GM19438 (cell line): Measurements from ENCODE around the gene GATAD2B.
"Not testable (repeated sequence)": the region's sequence is repeated elsewhere in the genome, so short reads cannot be mapped to it uniquely, and the experiment has no call there.

ENCODE experiments used
- ATAC-seq: cut with Tn5 transposase; IDR thresholded peaks from one replicate; pipeline ENCODE4 v1.9.1; 2021; ENCODE audit warnings: low read depth; ENCODE audit not compliant: unreplicated experiment

Gene GATAD2B

DNA sequence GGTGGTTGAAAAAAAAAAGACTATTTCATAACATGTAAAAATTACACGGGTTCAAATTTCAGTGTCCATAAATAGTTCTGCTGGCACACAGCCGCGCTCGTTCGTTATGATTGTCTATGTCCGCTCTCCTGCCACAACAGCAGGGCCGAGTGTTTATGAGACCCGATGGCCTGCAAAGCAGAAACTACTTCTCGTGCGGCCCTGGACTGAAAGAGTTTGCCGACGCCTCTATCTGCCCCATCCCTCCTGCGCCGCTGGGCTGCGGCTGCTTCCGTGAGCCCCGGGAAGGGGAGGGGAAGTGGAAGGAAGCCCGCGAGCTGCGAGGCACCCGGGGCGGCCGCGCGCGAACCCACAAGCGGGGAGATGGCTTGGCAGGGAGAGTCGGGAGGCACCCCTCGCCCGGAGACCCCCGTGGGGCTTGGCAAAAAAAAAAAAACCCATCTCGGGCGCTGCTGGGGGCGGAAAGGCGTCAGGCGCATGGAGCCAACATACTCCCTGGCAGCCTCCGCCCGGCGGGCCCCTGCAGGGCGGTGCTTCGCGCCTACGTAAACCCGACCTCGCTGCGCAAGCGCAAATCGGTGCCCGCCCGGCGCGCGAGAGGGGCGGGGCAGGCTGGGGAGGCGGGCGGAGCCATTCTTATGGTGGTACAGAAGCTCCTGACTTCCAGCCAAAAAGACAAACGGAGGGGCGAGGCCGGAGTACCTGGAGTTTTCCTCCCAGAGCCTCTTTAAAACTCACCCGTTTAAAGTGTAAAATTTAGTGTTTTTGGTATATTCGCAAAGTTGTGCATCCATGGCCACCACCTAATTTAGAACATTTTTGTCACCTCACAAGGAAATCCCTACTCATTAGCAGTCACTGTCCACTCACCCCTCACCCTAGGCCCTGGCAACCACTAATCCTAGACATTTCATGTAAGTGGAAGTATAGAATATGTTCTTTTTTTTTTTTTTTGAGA is 139.3 kb downstream of the GATAD2B start:
- peak; percentile 79 for ATAC-seq

DNA sequence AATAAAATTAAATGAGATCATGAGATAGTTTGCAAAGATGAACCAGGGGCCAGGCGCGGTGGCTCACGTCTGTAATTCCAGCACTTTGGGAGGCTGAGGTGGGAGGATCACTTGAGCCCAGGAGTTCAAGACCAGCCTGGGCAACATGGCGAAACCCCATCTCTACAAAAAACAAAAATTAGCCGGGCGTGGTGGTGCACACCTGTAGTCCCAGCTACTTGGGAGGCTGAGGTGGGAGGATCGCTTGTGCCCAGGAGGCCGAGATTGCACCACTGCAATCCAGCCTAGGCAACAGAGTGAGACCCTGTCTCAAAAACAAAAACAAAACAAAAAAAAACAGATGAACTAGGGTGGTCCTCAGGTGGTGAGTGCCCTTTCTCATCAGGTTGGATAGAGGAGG is 140.1 kb downstream of the GATAD2B start:
- ATAC-seq = not testable (repeated sequence)

DNA sequence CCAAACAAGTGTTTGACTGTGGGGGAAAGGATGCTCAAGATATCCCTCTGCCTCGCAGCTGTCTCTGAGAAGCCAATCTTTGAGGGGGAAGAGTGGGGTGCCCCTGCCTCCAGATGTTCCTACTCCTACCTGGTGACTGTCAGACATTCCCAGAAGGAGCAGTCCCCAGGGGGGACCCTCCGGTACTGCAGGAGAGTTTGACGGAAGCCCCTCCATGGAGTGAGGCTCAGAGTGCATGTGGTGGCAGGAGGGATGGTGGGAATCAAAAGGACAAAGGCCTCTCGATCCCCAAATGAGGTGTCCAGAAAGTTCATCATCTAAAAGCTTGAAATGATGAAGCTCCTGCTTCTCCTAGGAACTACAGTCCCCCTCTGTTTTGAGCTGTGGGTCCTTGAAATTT is 142.2 kb downstream of the GATAD2B start:
- no peak for ATAC-seq

DNA sequence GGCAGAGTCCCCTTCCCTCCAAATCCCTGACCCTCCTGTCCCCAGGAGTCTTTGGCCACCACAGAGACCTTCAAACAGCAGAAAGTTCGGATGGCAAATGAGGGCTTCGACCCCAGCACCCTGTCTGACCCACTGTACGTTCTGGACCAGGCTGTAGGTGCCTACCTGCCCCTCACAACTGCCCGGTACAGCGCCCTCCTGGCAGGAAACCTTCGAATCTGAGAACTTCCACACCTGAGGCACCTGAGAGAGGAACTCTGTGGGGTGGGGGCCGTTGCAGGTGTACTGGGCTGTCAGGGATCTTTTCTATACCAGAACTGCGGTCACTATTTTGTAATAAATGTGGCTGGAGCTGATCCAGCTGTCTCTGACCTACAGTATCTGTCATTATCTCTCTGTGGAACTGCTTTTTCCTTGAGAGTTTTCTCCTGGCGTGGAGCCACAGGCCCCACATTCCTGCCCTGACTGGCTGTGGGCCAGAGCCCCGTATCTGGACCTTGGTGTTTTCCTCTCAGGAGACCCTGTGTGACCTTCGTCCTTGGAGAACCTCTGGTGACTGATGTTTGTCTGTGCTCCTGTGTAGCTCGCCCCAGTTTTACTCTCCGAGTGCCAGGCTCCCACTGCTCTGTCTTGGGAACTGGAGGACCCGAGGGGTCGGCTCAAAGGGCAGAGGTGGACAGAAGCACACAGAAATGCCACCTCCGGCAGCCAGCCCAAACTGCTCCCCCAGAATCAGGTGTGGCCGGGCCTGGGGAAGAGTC is 142.8 kb downstream of the GATAD2B start:
- no peak for ATAC-seq

DNA sequence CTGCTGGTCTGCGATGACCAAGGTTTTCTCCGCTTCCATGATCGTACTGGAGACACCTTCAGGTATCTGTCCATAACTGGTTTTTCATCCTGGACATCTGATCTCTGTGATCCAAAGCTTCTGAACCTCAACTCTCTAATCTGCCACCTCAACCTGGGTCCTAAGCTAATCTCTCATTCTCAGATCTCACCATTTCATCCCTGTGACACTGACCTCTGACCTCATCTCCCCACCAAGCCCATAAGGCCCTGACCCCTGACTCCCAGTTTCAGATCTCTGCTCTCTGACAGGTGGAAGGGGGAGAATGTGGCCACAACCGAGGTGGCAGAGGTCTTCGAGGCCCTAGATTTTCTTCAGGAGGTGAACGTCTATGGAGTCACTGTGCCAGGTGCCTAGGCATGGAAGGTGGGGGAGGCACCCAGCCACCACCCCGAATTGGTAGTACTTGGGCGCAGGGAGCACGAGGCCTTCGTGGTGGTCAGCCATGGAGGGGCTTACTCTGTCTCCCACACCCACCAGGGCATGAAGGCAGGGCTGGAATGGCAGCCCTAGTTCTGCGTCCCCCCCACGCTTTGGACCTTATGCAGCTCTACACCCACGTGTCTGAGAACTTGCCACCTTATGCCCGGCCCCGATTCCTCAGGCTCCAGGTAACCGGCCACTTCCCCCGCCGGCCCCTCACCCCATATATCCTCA is 143.8 kb downstream of the GATAD2B start:
- no peak for ATAC-seq

DNA sequence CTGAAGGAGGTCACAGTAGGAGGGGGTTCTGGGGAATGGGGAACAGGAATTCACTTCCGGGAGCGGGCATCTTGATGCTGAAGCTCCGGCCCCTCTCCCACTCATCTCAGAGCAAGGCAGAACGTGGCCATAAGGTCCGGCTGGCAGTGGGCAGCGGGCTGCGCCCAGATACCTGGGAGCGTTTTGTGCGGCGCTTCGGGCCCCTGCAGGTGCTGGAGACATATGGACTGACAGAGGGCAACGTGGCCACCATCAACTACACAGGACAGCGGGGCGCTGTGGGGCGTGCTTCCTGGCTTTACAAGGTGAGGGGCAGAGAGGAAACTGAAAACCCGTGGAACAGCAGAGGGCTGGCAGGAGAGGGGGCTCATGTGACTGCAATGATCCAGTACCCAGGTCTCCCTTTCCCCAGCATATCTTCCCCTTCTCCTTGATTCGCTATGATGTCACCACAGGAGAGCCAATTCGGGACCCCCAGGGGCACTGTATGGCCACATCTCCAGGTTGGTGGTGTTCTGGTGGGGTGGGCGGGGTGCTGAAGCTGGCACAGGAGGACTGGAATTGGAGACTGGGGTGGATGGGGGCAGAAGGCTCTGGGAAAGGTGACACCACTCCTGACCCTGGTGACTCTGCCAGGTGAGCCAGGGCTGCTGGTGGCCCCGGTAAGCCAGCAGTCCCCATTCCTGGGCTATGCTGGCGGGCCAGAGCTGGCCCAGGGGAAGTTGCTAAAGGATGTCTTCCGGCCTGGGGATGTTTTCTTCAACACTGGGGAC is 144.5 kb downstream of the GATAD2B start:
- ATAC-seq = no peak

DNA sequence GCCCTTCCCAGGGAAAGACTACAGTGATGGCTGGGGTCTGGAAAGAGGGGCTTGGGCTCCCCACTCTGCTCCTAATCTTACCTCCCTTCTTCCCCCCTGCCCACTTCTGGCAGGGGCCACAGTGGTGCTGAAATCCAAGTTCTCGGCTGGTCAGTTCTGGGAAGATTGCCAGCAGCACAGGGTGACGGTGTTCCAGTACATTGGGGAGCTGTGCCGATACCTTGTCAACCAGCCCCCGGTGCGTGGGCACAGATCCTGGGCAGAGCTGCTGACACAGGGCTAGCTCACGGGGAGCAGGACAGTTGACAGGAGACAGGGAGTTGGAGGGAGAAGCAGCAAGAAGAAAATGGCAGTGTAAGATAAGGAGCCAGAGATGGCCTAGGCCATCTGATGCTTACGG is 145.1 kb downstream of the GATAD2B start:
- no peak for ATAC-seq

DNA sequence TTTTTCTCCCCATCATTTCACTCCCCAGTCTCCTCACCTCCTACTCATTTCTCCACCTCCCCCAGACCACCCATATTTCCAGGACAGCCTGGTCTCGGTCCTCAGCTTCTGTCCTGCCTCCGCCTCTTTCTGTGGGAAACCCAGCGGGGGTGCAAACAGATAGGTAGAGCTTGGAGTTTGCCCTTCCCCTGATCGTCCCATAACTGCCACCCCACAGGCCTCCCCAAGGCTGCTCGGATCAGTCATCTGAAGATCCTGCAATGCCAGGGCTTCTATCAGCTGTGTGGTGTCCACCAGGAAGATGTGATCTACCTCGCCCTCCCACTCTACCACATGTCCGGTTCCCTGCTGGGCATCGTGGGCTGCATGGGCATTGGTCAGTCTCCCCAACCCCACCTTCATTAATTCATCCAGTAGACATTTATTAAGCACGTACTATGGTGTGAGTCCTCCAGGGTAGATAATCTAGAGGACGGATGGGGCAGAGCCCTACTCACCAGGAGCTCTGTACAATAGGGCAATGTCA is 145.9 kb downstream of the GATAD2B start:
- ATAC-seq = no peak

DNA sequence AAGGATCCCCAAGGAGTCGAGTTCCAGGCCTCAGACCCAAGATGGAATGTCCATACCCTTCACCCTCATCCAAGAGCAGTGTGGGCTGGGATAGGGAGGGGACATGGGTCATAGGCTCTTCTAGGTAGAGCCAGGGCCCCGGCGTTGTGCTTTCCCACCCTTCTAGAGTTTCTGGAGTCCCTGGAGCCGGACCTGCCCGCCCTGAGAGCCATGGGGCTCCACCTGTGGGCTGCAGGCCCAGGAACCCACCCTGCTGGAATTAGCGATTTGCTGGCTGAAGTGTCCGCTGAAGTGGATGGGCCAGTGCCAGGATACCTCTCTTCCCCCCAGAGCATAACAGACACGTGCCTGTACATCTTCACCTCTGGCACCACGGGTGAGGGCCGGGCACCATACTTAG is 146.4 kb downstream of the GATAD2B start:
- no peak for ATAC-seq

DNA sequence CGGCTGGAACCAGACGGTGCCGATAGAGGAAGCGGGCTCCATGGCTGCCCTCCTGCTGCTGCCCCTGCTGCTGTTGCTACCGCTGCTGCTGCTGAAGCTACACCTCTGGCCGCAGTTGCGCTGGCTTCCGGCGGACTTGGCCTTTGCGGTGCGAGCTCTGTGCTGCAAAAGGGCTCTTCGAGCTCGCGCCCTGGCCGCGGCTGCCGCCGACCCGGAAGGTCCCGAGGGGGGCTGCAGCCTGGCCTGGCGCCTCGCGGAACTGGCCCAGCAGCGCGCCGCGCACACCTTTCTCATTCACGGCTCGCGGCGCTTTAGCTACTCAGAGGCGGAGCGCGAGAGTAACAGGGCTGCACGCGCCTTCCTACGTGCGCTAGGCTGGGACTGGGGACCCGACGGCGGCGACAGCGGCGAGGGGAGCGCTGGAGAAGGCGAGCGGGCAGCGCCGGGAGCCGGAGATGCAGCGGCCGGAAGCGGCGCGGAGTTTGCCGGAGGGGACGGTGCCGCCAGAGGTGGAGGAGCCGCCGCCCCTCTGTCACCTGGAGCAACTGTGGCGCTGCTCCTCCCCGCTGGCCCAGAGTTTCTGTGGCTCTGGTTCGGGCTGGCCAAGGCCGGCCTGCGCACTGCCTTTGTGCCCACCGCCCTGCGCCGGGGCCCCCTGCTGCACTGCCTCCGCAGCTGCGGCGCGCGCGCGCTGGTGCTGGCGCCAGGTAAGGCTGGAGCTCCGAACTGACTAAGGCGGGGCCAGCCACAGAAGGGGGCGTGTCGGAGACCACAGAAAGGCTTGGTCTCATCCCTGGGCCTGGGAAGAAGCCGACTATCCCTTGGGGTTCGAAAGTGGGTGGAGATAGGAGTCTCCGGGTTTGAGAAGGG is 147.1 kb downstream of the GATAD2B start:
- peak; percentile 62 for ATAC-seq

DNA sequence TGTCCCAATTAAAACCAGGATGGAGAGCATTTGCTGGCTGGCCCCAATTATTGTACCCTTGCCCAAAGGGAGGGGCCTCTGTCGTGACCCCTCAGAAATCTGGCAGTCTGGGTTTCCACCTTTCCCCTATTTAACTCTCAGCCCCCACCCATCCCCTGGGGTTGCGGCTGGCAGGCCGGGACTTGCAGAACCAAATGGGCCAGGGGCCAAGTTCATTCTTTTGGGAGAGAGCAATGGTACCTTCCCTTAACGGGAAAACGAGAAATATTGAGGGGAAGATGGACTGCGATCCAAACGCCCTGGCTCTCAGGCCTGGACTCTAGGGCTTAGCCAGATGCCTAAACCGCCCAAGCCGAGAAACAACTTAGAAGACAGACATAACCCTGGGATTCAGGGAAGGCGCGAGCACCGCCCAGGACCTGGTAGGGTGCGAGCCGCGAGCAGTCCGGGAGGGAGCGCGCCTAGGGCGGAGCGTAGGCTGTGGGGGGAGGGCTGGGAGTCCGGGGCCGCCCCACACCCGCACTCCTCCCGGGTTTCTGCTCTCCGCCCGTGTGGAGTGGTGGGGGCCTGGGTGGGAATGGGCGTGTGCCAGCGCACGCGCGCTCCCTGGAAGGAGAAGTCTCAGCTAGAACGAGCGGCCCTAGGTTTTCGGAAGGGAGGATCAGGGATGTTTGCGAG is 147.9 kb downstream of the GATAD2B start, which contains the start of gene SLC27A3:
TSS of gene SLC27A3 (plus strand) at position 628 of the 678 bp plus-strand sequence. CDS start 91 bp downstream, outside the sequence.
- ATAC-seq = peak; percentile 29

DNA sequence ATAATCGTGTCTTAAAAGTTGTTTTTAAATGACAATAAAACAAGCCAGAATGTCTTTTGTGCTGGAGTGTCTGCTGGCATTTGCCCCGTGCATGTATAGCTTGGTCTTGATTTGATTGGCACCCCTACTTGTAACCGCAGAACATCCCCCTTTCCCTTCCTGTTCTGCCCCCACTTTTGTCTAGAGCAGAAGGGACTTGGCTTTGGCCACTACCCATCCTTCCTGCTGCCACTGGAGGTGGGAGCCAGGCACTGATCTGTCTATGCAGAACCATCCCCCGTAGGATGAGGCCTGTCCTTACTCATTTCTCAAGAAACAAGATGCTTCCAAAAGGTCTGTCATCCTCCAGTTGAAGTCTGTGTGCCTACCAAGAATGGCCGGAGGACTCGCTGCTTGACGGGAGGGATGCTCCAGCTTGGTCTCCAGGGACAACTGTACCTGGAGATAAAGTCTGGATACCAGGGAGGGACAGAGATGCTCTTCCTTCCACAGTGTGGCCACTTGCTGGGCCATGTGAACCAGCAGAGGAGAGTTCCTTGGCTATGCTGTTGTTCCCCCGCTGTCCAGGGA is 148.7 kb downstream of the GATAD2B start:
- no peak for ATAC-seq

DNA sequence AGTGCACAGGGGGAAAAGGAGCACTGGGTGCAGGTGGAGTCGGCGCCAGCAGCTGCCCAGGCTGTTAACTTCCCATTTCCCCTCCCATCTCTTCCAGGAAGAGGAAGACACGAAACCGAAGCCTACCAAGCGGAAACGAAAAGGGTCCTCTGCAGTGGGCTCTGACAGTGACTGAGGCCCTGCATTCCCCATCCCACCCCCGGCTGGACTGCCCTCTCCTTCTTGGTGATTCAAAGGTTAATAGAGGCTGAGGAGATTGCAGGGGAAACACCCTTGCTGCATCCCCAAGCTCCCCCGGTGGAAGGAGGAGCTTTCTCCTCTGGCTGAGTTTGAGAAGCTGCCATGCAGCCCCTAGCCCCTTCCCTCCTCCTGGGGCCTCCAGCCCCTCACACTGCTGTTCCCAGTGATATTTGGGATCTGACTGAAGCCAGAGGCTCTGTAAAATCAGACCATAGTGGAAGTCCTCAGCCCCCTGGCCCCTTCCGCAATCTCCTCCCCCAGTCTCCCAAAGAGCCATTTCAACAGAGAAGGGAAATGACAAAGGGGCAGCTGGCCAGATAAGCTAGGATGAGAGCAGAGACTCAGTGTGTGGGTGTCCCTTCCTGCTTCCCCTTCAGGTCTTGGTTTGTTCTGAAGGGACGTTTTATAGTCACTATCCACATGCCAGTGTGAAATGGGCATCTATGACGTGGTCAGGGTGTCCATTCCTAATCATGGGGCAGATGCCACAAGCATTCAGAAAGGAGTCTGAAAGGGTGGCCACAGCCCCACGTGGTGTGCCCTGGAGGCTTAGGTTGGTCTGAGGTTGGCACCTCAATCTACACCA is 149.5 kb downstream of the GATAD2B start:
- no peak for ATAC-seq

DNA sequence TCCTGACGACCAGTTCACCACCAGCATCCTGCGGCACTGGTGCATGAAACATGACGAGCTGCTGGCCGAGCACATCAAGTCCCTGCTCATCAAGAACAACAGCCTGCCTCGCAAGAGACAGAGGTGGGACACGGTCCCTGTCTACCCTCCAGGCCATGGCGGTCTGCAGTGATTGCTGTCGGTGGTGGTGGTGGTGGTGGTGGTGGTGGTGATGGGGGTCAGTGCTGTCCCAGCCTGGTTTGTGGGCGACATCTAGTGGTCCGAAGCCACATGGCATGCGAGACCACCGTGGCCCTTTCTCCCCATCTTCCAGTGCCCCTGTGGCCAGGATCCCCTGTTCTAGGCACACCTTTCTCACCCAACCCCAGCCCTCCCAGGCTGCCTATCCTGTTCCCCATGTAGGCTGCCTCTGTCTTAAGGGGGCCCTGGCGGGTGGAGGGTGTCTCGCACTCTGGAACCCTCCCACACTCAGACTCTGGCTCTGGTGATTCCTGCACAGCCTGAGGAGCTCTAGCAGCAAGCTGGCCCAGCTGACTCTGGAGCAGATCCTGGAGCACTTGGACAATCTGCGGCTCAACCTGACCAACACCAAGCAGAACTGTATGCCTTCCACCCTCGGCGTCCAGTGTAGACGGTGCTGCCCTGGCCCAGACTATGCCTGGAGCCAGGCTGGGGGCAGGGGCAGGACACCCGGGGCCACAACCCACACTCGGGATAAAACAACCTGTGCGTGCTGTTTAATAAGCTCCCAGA is 150.8 kb downstream of the GATAD2B start:
- no peak for ATAC-seq

DNA sequence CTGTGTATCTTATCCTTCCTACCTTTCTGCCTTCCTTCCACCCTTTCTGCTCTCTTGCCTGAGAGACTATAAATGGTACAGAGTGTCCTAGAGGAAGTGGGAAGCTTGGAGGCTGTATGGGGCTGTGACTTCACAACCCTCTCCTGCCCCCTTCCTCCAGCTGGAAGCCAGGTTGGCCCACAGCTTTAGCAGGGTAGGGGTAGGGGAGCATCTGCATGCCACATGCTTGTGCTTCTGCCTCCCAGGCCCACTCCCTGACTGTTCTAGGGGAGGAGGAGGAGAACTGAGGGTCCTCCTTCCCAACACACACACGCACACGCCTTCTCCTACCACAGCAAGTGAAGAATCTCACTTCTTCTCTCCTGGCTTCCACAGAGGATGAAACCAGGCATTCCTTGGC is 151.5 kb downstream of the GATAD2B start:
- no peak for ATAC-seq

DNA sequence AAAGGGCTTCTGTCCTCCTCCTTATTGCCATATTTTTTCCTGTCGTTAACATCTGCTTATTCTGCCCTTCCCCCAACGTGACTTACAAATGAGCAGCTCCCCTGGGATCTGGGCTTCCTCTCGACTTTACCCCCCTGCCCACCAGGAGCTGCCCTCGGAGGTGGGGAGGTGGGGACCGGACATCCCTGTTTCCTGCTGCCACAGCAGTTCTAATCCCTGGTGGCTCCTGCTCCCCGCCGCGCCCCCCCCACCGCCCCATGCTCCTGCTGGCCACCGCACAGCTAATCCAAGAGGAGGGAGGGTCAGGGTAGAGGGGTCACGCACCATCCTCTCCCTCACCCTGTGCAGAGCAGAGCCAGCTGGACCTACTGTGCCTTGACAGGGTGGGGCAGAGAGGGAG is 152.0 kb downstream of the GATAD2B start:
- ATAC-seq = no peak

DNA sequence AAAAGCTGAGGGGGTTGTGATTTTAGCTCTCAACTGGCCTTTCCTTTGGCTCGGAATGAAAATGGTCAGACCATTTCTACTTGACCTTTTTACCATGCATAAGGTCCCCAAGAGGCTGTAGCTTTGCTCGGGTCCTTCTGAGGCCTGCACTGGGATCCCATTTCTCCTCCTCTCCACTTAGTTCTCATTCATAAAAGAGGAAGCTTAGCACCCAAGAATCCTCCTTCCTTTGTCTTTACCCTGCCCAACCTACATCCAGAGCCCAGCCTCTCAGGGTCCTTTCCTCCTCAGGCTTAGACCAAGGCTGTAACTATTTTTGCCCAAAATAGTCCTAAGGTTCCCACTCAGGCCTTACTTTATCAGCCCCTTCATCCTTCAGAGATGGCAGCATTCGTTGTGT is 153.6 kb downstream of the GATAD2B start:
- no peak for ATAC-seq
